K562 (cell line): ENCODE data around the gene HADHB. TPM values are rescaled to one million over a fixed set of nuclear protein-coding genes. Genes with fewer than 3 reads are reported as not detected.

Source experiments
- ATAC-seq: fragments of 200-7000 bp; cut with Tn5 transposase; 3 replicates; pipeline ENCODE4 v1.9.1; 2020; ENCODE audit warnings: moderate library complexity
- BruUV-seq: library from RNA; stranded (reverse); fragments of 400-500 nt; replicated peaks from 2 replicates; lab custom pipeline; 2021; lab: Mats Ljungman, UMichigan
- CTCF ChIA-PET: fragments of 300-600 bp; formaldehyde crosslinking; extraction: SDS; loops from one replicate; lab custom pipeline; 2021; ENCODE audit warnings: low intra/inter-chr PET ratio; lab: Yijun Ruan, JAX
- POLR2A ChIA-PET: fragments of 300-600, 350-650 bp; sonication (Branson Sonifier 250); formaldehyde crosslinking; extraction: SDS; loops from one replicate; lab custom pipeline; 2021; ENCODE audit warnings: antibody characterized with exemption, inconsistent platforms; lab: Yijun Ruan, JAX
- DNase-seq, 4 experiments: peaks; one replicate each; pipeline versions ENCODE4 v3.0.0 to v3.0.0-alpha.2; 2011 to 2018; ENCODE audit warnings: low spot score in 3 of 4, mixed read lengths in 3 of 4; ENCODE audit errors: extremely low read depth in 1 of 4
- FAIRE-seq: peaks from 2 replicates; lab custom pipeline; 2011; peaks lifted over from hg19 to GRCh38; lab: Jason Lieb, UNC
- H2AFZ ChIP-seq: 2 replicates; pipeline ENCODE4 v1.6.0; 2011; ENCODE audit warnings: low read depth, low read length, control low read depth, inconsistent platforms
- H3K27ac ChIP-seq: fragments of 200-600 bp; 3 replicates; pipeline ENCODE4 v1.8.0; 2011; ENCODE audit warnings: low read depth, mild to moderate bottlenecking, control low read depth, inconsistent platforms, low read length, moderate library complexity, mixed read lengths; ENCODE audit errors: extremely low read depth
- H3K27me3 ChIP-seq, 2 experiments: fragments of 300-600 bp in 1 of 2; 2 replicates in 1 of 2; 3 replicates in 1 of 2; pipeline versions ENCODE4 v1.6.0 to v1.8.0; 2011; ENCODE audit warnings: inconsistent platforms in 2 of 2, low read length in 2 of 2, mild to moderate bottlenecking in 1 of 2, mixed read lengths in 1 of 2, moderate library complexity in 1 of 2; ENCODE audit not compliant: control insufficient read depth in 2 of 2, insufficient read depth in 2 of 2
- H3K36me3 ChIP-seq: fragments of 300-600 bp; 3 replicates; pipeline ENCODE4 v1.8.0; 2011; ENCODE audit warnings: mild to moderate bottlenecking, low read length, inconsistent platforms; ENCODE audit not compliant: control insufficient read depth, insufficient read depth
- H3K4me1 ChIP-seq, 2 experiments: fragments of 200-600 bp in 1 of 2; replicated peaks in 1 of 2; 2 replicates in 1 of 2; 3 replicates in 1 of 2; pipeline versions ENCODE4 v1.5.1 to v1.8.0; 2011; ENCODE audit warnings: inconsistent platforms in 2 of 2, low read length in 2 of 2, mild to moderate bottlenecking in 1 of 2, mixed read lengths in 1 of 2, moderate library complexity in 1 of 2; ENCODE audit not compliant: control insufficient read depth in 2 of 2, insufficient read depth in 2 of 2
- H3K4me2 ChIP-seq: 2 replicates; pipeline ENCODE4 v1.6.1; 2011; ENCODE audit warnings: low read length, control low read depth, inconsistent platforms, mixed read lengths; ENCODE audit not compliant: insufficient read depth
- H3K4me3 ChIP-seq: fragments of 200-600 bp; sonication (generic), shearing (Covaris generic); 2 replicates; pipeline ENCODE4 v1.5.1; 2016; ENCODE audit warnings: control low read depth, inconsistent platforms
- H3K79me2 ChIP-seq: fragments of 200-600 bp; 3 replicates; pipeline ENCODE4 v1.8.0; 2011; ENCODE audit warnings: low read length, inconsistent platforms; ENCODE audit not compliant: control insufficient read depth, insufficient read depth
- H3K9ac ChIP-seq, 2 experiments: 2 replicates each; pipeline versions ENCODE4 v1.6.0 to v1.6.1; 2011; ENCODE audit warnings: low read depth in 2 of 2, low read length in 2 of 2, control low read depth in 1 of 2, inconsistent platforms in 1 of 2, mild to moderate bottlenecking in 1 of 2, mixed read lengths in 1 of 2; ENCODE audit not compliant: insufficient read depth in 1 of 2
- H3K9me1 ChIP-seq: one replicate; pipeline ENCODE4 v1.6.0; 2011; ENCODE audit warnings: inconsistent platforms, mild to moderate bottlenecking, low read length, moderate library complexity; ENCODE audit not compliant: control insufficient read depth, insufficient read depth
- H3K9me3 ChIP-seq: replicated peaks from 2 replicates; pipeline ENCODE4 v1.5.1; 2011; ENCODE audit warnings: low read depth, low read length, inconsistent platforms; ENCODE audit not compliant: control insufficient read depth, insufficient read depth
- H4K20me1 ChIP-seq: replicated peaks from 2 replicates; pipeline ENCODE4 v1.6.1; 2011; ENCODE audit warnings: low read length, inconsistent platforms, mixed read lengths; ENCODE audit not compliant: control insufficient read depth, insufficient read depth
- BRCA1 ChIP-seq, 2 experiments: fragments of 450-650 bp in 1 of 2; sonication (generic) in 1 of 2; formaldehyde crosslinking in 1 of 2; IDR thresholded peaks; 2 replicates each; pipeline versions ENCODE4 v1.5.0 to v1.6.1; 2017 to 2020; ENCODE audit warnings: mild to moderate bottlenecking in 1 of 2, missing genetic modification reagents in 1 of 2
- FOXK1 ChIP-seq: sonication (generic); formaldehyde crosslinking; IDR thresholded peaks from 2 replicates; pipeline ENCODE4 v1.8.0; 2022; ENCODE audit warnings: missing genetic modification reagents, mild to moderate bottlenecking, borderline replicate concordance
- MCM7 ChIP-seq, 2 experiments: fragments of 450-650 bp; IDR thresholded peaks; 2 replicates each; pipeline ENCODE4 v1.6.1; 2016 to 2018
- NFE2 ChIP-seq: IDR thresholded peaks from 2 replicates; pipeline ENCODE4 v1.6.1; 2014; ENCODE audit warnings: antibody characterized with exemption, low read depth
- WGBS: fragments of 100-300 bp; shearing (Covaris generic); methylation state at CpG from one replicate; pipeline ENCODE4 v1.1.6; 2016; ENCODE audit warnings: low coverage, mixed read lengths; ENCODE audit not compliant: insufficient coverage; ENCODE audit errors: missing lambda C conversion rate; 5-methylcytosine and 5-hydroxymethylcytosine counted together
- in situ Hi-C: fragments of 300-500 bp; cut with MboI; formaldehyde crosslinking; loops from 4 replicates; pipeline ENCODE4 v1.15.0; 2018; ENCODE audit warnings: inconsistent platforms, mixed read lengths
- intact Hi-C: fragments of 100-400 bp; cut with micrococcal nuclease; formaldehyde crosslinking; loops from 2 replicates; pipeline ENCODE4 v1.14.2; 2022
- polyA plus RNA-seq, 8 experiments: library from polyadenylated mRNA; depleted of rRNA in 4 of 8; stranded (reverse) in 5 of 8; unstranded in 3 of 8; fragments of >200 nt; fragmentation: Nextera tagmentation in 2 of 8; fragmentation: Illumina TruSeq in 1 of 8; extraction: Ambion mirVana in 2 of 8; extraction: Trizol in 1 of 8; gene quantifications; 2 replicates each; pipeline versions ENCODE4 v1.2.1 to v1.2.3, GENCODE V29; 2011 to 2014; ENCODE audit warnings: inconsistent platforms in 1 of 8, missing spikeins in 1 of 8
- total RNA-seq, 7 experiments: library from RNA; depleted of rRNA in 6 of 7; stranded (reverse); fragments of >200 nt in 6 of 7; fragmentation: Illumina TruSeq in 2 of 7; extraction: Trizol in 2 of 7; gene quantifications; 2 replicates each; pipeline versions ENCODE4 v1.2.1 to v1.2.3, GENCODE V29; 2011 to 2021; ENCODE audit warnings: low replicate concordance in 1 of 7

HADHB gene
- total and polyA plus RNA-seq, 9 of the 15 experiments (the other 6 are each of a cell fraction or from before 2014, with no cell fraction given) = 67.3 to 199 (median 100) TPM

DNA sequence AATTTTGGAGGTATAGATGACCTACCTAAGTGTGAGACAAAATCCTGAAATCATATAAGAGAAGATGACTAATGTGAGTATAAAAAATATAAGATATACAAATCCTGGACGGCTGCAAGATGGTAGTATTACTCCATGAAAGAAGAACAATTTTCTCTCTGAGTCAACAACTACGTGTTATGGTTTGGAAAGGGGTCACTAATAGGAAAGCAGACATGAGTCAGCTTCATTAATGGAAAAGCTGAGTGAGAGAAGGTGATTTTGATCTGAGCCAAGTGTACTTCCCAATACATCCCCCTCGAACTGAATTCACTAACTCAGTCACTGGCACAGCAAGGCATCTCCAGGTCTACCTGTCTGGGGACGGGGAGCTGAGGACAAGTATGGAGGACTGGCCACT lies 81.1 kb downstream of the HADHB start (continued):
- TF ChIP-seq NFE2 = 0 out of 2 replicates have a peak, but pooled peaks have one; percentile 25
- TF ChIP-seq, all 486 proteins: peak for 5

DNA sequence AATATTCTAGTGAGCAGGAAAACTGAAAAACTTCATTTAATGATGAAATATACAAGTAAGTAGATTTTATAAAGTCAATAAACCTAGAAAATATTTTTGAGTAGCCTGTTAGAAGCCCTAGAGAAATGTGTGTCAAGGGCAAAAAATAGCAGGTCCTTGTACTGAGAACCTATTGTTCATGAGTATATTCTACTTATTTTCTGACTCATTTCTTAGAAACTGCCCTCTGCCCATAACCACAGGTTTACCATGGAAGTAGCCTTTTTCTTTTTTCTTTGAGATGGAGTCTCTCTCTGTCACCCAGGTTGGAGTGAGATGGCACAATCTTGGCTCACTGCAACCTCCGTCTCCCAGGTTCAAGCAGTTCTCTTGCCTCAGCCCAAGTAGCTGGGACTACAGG lies 81.8 kb downstream of the HADHB start:
- Histone ChIP-seq H3K4me2 (no peak overlapping the region), H3K9ac (no peak overlapping the region), H3K27ac (no peak overlapping the region), H3K36me3 (no peaks in the 10 kb centered on the region), H3K27me3 (peaks cover 0 to under 1% of the 10 kb centered on the region in 2 experiments; a peak in 1 of 5 replicates), H3K4me3 (no peak overlapping the region), H3K9me3 (no peaks in the 10 kb centered on the region), H3K79me2 (no peaks in the 10 kb centered on the region), H3K4me1 (peaks cover 0 to 6% of the 10 kb centered on the region in 2 experiments; a peak in 2 of 5 replicates), H3K9me1 (no peaks in the 10 kb centered on the region), H2AFZ (no peak overlapping the region), H4K20me1 (no peaks in the 10 kb centered on the region)
- WGBS = 57% methylated on average over 1 of the region's 1 CpG
- CTCF ChIA-PET = no interaction called here
- no TSS peak for BruUV-seq
- DNase-seq (no peak), ATAC-seq (no peak), FAIRE-seq (no peak)
- POLR2A ChIA-PET = interaction anchor here (0.7 to 2.0 kb wide), 8 partner anchors 9 to 266 kb away, joined by 3 to 10 read pairs (median 3); partner anchors contain the start of gene HADHB
- TF ChIP-seq MCM7 (IDR thresholded peaks at IDR 0.05) (no peak), FOXK1 (CRISPR knock-in tag) (no peak), BRCA1 (IDR thresholded peaks at IDR 0.05) (no peak), BRCA1 (CRISPR knock-in tag; IDR thresholded peaks at IDR 0.05) (no peak)
- in situ Hi-C loops = no loop called here
- intact Hi-C loops = no loop called here
